ENCODE results near the gene MOSPD3.

Gene MOSPD3

GRCh38 chr7:100621554-100621953 is 9.2 kb downstream of the MOSPD3 start:
- Histone ChIP-seq H3K27me3 (ENCODE audit: control insufficient read depth, insufficient read depth, low read length) (peaks cover 7% of the 10 kb centered on the region), H3K9me3 (ENCODE audit: control insufficient read depth, insufficient read depth, low read length) (no peaks in the 10 kb centered on the region), H3K4me1 (ENCODE audit: control insufficient read depth, insufficient read depth, low read length) (peaks cover 5% of the 10 kb centered on the region), H3K36me3 (ENCODE audit: control insufficient read depth, insufficient read depth, low read length) (no peaks in the 10 kb centered on the region), H3K9ac (ENCODE audit: low read depth, low read length) (no peak overlapping the region), H3K4me3 (ENCODE audit: low read depth, low read length) (no peak overlapping the region)

- Histone ChIP-seq H3K27me3 (ENCODE audit: control insufficient read depth, insufficient read depth, low read length) (peaks cover 11% of the 10 kb centered on the region), H3K9ac (ENCODE audit: low read depth, low read length) (no peak overlapping the region), H3K4me3 (ENCODE audit: low read depth, low read length) (no peak overlapping the region), H3K9me3 (ENCODE audit: control insufficient read depth, insufficient read depth, low read length) (no peaks in the 10 kb centered on the region), H3K36me3 (ENCODE audit: control insufficient read depth, insufficient read depth, low read length) (no peaks in the 10 kb centered on the region), H3K4me1 (ENCODE audit: control insufficient read depth, insufficient read depth, low read length) (peaks cover 5% of the 10 kb centered on the region)
Measured at GRCh38 chr7:100623951-100624824, 11.8 kb downstream of the MOSPD3 start.

- Histone ChIP-seq H3K36me3 (ENCODE audit: control insufficient read depth, insufficient read depth, low read length) (no peaks in the 10 kb centered on the region), H3K27me3 (ENCODE audit: control insufficient read depth, insufficient read depth, low read length) (peaks cover 11% of the 10 kb centered on the region), H3K9ac (ENCODE audit: low read depth, low read length) (no peak overlapping the region), H3K4me1 (ENCODE audit: control insufficient read depth, insufficient read depth, low read length) (peaks cover 5% of the 10 kb centered on the region), H3K9me3 (ENCODE audit: control insufficient read depth, insufficient read depth, low read length) (no peaks in the 10 kb centered on the region), H3K4me3 (ENCODE audit: low read depth, low read length) (peak overlapping the region; percentile 52)
Measured at GRCh38 chr7:100626055-100626454, 13.7 kb downstream of the MOSPD3 start.

GRCh38 chr7:100626530-100627237 is 14.3 kb downstream of the MOSPD3 start:
- no peaks in the 10 kb centered on the region for H3K36me3 ChIP-seq (ENCODE audit: control insufficient read depth, insufficient read depth, low read length)
- H3K9me3 ChIP-seq (ENCODE audit: control insufficient read depth, insufficient read depth, low read length) = no peaks in the 10 kb centered on the region
- peaks cover 5% of the 10 kb centered on the region for H3K4me1 ChIP-seq (ENCODE audit: control insufficient read depth, insufficient read depth, low read length)
- peak overlapping the region; percentile 52 for H3K4me3 ChIP-seq (ENCODE audit: low read depth, low read length)
- no peak overlapping the region for H3K9ac ChIP-seq (ENCODE audit: low read depth, low read length)
- peaks cover 12% of the 10 kb centered on the region for H3K27me3 ChIP-seq (ENCODE audit: control insufficient read depth, insufficient read depth, low read length)

GRCh38 chr7:100627238-100627549 is 14.9 kb downstream of the MOSPD3 start:
- no peaks in the 10 kb centered on the region for H3K9me3 ChIP-seq (ENCODE audit: control insufficient read depth, insufficient read depth, low read length)
- H3K9ac ChIP-seq (ENCODE audit: low read depth, low read length) = no peak overlapping the region
- peak overlapping the region; percentile 52 for H3K4me3 ChIP-seq (ENCODE audit: low read depth, low read length)
- H3K4me1 ChIP-seq (ENCODE audit: control insufficient read depth, insufficient read depth, low read length) = peaks cover 5% of the 10 kb centered on the region
- H3K27me3 ChIP-seq (ENCODE audit: control insufficient read depth, insufficient read depth, low read length) = peaks cover 17% of the 10 kb centered on the region
- H3K36me3 ChIP-seq (ENCODE audit: control insufficient read depth, insufficient read depth, low read length) = no peaks in the 10 kb centered on the region

GRCh38 chr7:100629117-100629716 is 16.9 kb downstream of the MOSPD3 start:
- Histone ChIP-seq H3K4me3 (ENCODE audit: low read depth, low read length) (no peak overlapping the region), H3K9me3 (ENCODE audit: control insufficient read depth, insufficient read depth, low read length) (no peaks in the 10 kb centered on the region), H3K27me3 (ENCODE audit: control insufficient read depth, insufficient read depth, low read length) (peaks cover 21% of the 10 kb centered on the region), H3K4me1 (ENCODE audit: control insufficient read depth, insufficient read depth, low read length) (peaks cover 5% of the 10 kb centered on the region), H3K9ac (ENCODE audit: low read depth, low read length) (no peak overlapping the region), H3K36me3 (ENCODE audit: control insufficient read depth, insufficient read depth, low read length) (no peaks in the 10 kb centered on the region)

GRCh38 chr7:100630066-100630465 is 17.7 kb downstream of the MOSPD3 start:
- peaks cover 5% of the 10 kb centered on the region for H3K4me1 ChIP-seq (ENCODE audit: control insufficient read depth, insufficient read depth, low read length)
- no peak overlapping the region for H3K9ac ChIP-seq (ENCODE audit: low read depth, low read length)
- H3K27me3 ChIP-seq (ENCODE audit: control insufficient read depth, insufficient read depth, low read length) = peaks cover 21% of the 10 kb centered on the region
- H3K36me3 ChIP-seq (ENCODE audit: control insufficient read depth, insufficient read depth, low read length) = no peaks in the 10 kb centered on the region
- no peaks in the 10 kb centered on the region for H3K9me3 ChIP-seq (ENCODE audit: control insufficient read depth, insufficient read depth, low read length)
- H3K4me3 ChIP-seq (ENCODE audit: low read depth, low read length) = no peak overlapping the region

- H3K4me1 ChIP-seq (ENCODE audit: control insufficient read depth, insufficient read depth, low read length) = no peaks in the 10 kb centered on the region
- H3K36me3 ChIP-seq (ENCODE audit: control insufficient read depth, insufficient read depth, low read length) = no peaks in the 10 kb centered on the region
Measured at GRCh38 chr7:100632951-100633717, 20.8 kb downstream of the MOSPD3 start.

GRCh38 chr7:100639995-100640516 is 27.7 kb downstream of the MOSPD3 start:
- H3K9me3 ChIP-seq (ENCODE audit: control insufficient read depth, insufficient read depth, low read length) = no peaks in the 10 kb centered on the region
- H3K9ac ChIP-seq (ENCODE audit: low read depth, low read length) = no peak overlapping the region
- no peak overlapping the region for H3K4me3 ChIP-seq (ENCODE audit: low read depth, low read length)
- H3K27me3 ChIP-seq (ENCODE audit: control insufficient read depth, insufficient read depth, low read length) = no peaks in the 10 kb centered on the region
- peaks cover 2% of the 10 kb centered on the region for H3K4me1 ChIP-seq (ENCODE audit: control insufficient read depth, insufficient read depth, low read length)
- peaks cover 2% of the 10 kb centered on the region for H3K36me3 ChIP-seq (ENCODE audit: control insufficient read depth, insufficient read depth, low read length)

More at GRCh38 chr7:100632951-100633717, 20.8 kb downstream of the MOSPD3 start:
- H3K9ac ChIP-seq (ENCODE audit: low read depth, low read length) = peak overlapping the region; percentile 73
- H3K4me3 ChIP-seq (ENCODE audit: low read depth, low read length) = peak overlapping the region; percentile 70
- no peaks in the 10 kb centered on the region for H3K9me3 ChIP-seq (ENCODE audit: control insufficient read depth, insufficient read depth, low read length)
- peaks cover 9% of the 10 kb centered on the region for H3K27me3 ChIP-seq (ENCODE audit: control insufficient read depth, insufficient read depth, low read length)

GRCh38 chr7:100640517-100641440 is 28.4 kb downstream of the MOSPD3 start:
- no peaks in the 10 kb centered on the region for H3K27me3 ChIP-seq (ENCODE audit: control insufficient read depth, insufficient read depth, low read length)
- no peak overlapping the region for H3K9ac ChIP-seq (ENCODE audit: low read depth, low read length)
- peaks cover 2% of the 10 kb centered on the region for H3K4me1 ChIP-seq (ENCODE audit: control insufficient read depth, insufficient read depth, low read length)
- H3K9me3 ChIP-seq (ENCODE audit: control insufficient read depth, insufficient read depth, low read length) = no peaks in the 10 kb centered on the region
- no peak overlapping the region for H3K4me3 ChIP-seq (ENCODE audit: low read depth, low read length)
- peaks cover 2% of the 10 kb centered on the region for H3K36me3 ChIP-seq (ENCODE audit: control insufficient read depth, insufficient read depth, low read length)

Measured in iPS-15b (cell line).